Measurements from ENCODE around the gene IGSF21. TPM values are rescaled to one million over a fixed set of nuclear protein-coding genes. Genes with fewer than 3 reads are reported as not detected.

The IGSF21 gene
- polyA plus RNA-seq, 1 experiment: not detected

DNA sequence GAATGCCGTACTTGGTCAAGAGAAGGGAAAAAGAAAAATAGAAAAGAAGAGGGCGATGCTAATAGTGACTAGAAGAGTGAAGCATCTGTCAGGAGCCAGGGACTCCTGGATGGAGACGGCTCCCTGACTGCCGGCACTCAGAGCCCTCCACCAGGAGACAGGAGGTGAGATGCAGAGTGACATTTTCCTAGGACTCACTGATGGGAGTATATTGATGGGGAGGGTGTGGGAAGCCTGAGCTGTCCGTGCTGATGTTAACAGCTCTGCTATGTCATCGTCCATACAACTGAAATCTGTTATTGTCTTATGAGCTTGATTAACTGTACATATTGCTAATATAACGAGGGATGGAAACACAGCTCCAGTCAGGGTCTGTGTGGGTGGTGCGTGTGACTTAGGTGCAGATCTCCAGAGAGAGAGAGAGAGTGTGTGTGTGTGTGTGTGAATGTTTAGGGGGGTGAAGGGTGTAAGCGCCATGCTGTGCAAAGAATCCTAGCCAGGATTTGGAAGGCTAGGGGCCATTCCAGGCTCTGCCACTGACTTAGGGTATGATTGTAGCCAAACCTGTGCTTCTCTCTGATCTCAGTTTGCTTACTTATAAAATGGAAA is 250.1 kb downstream of the IGSF21 start:
- peaks cover 14% of the 10 kb centered on the region for H3K9me3 ChIP-seq (ENCODE audit: control insufficient read depth, insufficient read depth, low read length)
- H3K4me3 ChIP-seq (ENCODE audit: low read depth, low read length): no peak overlapping the region
- H3K27me3 ChIP-seq (ENCODE audit: control insufficient read depth, insufficient read depth, low read length): no peaks in the 10 kb centered on the region
- TF ChIP-seq, protein P1, sequence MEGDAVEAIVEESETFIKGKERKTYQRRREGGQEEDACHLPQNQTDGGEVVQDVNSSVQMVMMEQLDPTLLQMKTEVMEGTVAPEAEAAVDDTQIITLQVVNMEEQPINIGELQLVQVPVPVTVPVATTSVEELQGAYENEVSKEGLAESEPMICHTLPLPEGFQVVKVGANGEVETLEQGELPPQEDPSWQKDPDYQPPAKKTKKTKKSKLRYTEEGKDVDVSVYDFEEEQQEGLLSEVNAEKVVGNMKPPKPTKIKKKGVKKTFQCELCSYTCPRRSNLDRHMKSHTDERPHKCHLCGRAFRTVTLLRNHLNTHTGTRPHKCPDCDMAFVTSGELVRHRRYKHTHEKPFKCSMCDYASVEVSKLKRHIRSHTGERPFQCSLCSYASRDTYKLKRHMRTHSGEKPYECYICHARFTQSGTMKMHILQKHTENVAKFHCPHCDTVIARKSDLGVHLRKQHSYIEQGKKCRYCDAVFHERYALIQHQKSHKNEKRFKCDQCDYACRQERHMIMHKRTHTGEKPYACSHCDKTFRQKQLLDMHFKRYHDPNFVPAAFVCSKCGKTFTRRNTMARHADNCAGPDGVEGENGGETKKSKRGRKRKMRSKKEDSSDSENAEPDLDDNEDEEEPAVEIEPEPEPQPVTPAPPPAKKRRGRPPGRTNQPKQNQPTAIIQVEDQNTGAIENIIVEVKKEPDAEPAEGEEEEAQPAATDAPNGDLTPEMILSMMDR (IDR thresholded peaks at IDR 0.05; ENCODE audit: low read depth, low read length): no peak
- POLR2A ChIA-PET: no interaction called here
- H3K27ac ChIP-seq (ENCODE audit: low read depth, low read length): no peak overlapping the region
- CTCF ChIA-PET: interaction anchor here (0.6 kb wide), 1 partner anchor 1736 kb away, joined by 3 read pairs; no protein-coding TSS in a partner anchor
- DNase-seq (ENCODE audit: low read depth, low spot score): no peak

DNA sequence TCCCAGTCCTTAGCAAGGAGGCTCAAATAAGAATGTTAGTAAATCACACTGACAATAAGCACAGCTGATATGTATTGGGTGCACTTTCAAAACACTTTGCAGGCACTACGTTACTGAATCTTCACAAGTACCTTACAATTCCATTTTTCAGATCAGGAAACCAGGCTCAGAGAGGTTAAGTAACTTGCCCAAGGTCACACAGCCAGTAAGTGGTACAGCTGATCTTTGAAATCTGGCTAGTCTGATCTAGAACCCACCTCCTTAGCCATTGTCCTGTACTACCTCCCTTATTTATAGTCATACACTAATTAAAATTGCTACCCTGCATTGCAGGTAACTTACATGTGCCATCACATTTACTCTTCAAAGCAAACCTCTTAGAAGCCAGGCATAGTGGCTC is 251.0 kb downstream of the IGSF21 start:
- Histone ChIP-seq H3K4me3 (ENCODE audit: low read depth, low read length) (no peak overlapping the region), H3K9me3 (ENCODE audit: control insufficient read depth, insufficient read depth, low read length) (peaks cover 20% of the 10 kb centered on the region), H3K27ac (ENCODE audit: low read depth, low read length) (no peak overlapping the region), H3K27me3 (ENCODE audit: control insufficient read depth, insufficient read depth, low read length) (no peaks in the 10 kb centered on the region)
- TF ChIP-seq, protein P1 (IDR thresholded peaks at IDR 0.05; ENCODE audit: low read depth, low read length): no peak
- ChIA-PET POLR2A (no interaction called here), CTCF (no interaction called here)
- DNase-seq (ENCODE audit: low read depth, low spot score): no peak

DNA sequence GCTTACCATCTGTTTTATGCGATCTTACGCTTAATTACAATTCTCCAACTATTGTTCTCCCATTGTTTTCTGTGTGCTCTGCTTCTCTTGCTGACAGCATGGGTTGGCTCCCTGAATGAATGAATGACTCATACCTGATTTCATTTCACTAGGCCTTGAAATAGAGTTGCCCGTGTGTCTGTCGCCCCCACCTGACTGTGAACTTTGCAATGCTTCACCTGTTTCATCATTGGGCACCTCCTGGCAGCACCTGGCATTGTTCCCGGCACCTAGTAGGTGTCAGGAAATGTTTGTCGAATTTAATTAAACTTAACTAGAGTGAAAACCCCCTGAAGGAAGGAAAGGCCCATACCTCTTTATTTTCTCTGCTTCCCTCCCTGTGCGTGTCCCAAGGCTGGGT is 252.7 kb downstream of the IGSF21 start:
- no peak overlapping the region for H3K4me3 ChIP-seq (ENCODE audit: low read depth, low read length)
- no peak for DNase-seq (ENCODE audit: low read depth, low spot score)
- CTCF ChIA-PET: no interaction called here
- H3K9me3 ChIP-seq (ENCODE audit: control insufficient read depth, insufficient read depth, low read length): peaks cover 31% of the 10 kb centered on the region
- TF ChIP-seq, protein P1 (IDR thresholded peaks at IDR 0.05; ENCODE audit: low read depth, low read length): no peak
- POLR2A ChIA-PET: no interaction called here
- no peaks in the 10 kb centered on the region for H3K27me3 ChIP-seq (ENCODE audit: control insufficient read depth, insufficient read depth, low read length)
- H3K27ac ChIP-seq (ENCODE audit: low read depth, low read length): no peak overlapping the region

DNA sequence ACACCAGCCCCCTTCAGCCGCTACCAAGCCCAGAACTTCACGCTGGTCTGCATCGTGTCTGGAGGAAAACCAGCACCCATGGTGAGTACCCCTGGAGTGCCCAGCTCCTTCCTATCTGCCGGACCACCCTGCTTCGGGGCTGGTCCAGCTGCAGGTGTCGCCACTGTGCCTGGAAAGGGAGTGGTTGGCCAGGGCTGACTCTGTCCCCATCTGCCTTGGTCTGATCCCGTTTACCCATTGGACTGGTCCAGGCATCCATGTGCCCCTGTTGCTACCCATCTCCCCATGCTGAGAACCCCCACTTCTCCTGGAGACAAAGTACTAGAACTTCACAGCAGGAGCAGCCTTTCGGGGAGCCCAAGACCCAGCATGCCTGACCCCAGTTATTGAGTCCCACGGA is 254.6 kb downstream of the IGSF21 start:
- H3K27me3 ChIP-seq (ENCODE audit: control insufficient read depth, insufficient read depth, low read length): no peaks in the 10 kb centered on the region
- H3K9me3 ChIP-seq (ENCODE audit: control insufficient read depth, insufficient read depth, low read length): peaks cover 42% of the 10 kb centered on the region
- DNase-seq (ENCODE audit: low read depth, low spot score): no peak
- POLR2A ChIA-PET: no interaction called here
- CTCF ChIA-PET: no interaction called here
- TF ChIP-seq, protein P1 (IDR thresholded peaks at IDR 0.05; ENCODE audit: low read depth, low read length): no peak
- H3K4me3 ChIP-seq (ENCODE audit: low read depth, low read length): no peak overlapping the region
- H3K27ac ChIP-seq (ENCODE audit: low read depth, low read length): no peak overlapping the region

DNA sequence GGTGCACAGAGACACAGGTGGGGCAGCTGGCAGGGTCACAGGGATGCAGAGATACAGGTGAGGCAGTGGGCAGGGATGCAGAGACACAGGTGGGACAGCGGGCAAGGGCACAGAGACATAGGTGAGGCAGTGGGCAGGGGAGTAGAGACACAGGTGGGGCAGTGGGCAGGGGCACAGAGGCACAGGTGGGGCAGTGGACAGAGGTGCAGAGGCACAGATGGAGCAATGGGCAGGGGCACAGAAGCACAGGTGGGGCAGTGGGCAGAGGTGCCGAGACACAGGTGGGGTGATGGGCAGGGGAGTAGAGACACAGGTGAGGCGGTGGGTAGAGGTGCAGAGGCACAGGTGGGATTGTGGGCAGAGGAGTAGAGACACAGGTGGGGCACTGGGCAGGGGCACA is 255.8 kb downstream of the IGSF21 start:
- Histone ChIP-seq H3K27ac (ENCODE audit: low read depth, low read length) (no peak overlapping the region), H3K9me3 (ENCODE audit: control insufficient read depth, insufficient read depth, low read length) (peaks cover 44% of the 10 kb centered on the region), H3K27me3 (ENCODE audit: control insufficient read depth, insufficient read depth, low read length) (no peaks in the 10 kb centered on the region), H3K4me3 (ENCODE audit: low read depth, low read length) (no peak overlapping the region)
- ChIA-PET POLR2A (no interaction called here), CTCF (no interaction called here)
- TF ChIP-seq, protein P1 (IDR thresholded peaks at IDR 0.05; ENCODE audit: low read depth, low read length): no peak
- no peak for DNase-seq (ENCODE audit: low read depth, low spot score)
